Duodenal mucosa (tissue), 2 donors: ENCODE data around the gene PITPNM2.
A peak's percentile ranks its signal among the peaks of the same experiment; 100 is the strongest.
"Not testable (repeated sequence)": the region's sequence is repeated elsewhere in the genome, so short reads cannot be mapped to it uniquely, and the experiment has no call there.

Experiments
- H3K27ac ChIP-seq: one replicate; pipeline ENCODE4 v1.7.0; 2013; ENCODE audit warnings: low read depth, low read length
- H3K27me3 ChIP-seq, 2 donors: one replicate each; pipeline ENCODE4 v1.7.0; 2013; ENCODE audit warnings: low read length in 2 of 2, control low read depth in 1 of 2; ENCODE audit not compliant: insufficient read depth in 2 of 2, control insufficient read depth in 1 of 2
- H3K36me3 ChIP-seq, 2 donors: one replicate each; pipeline ENCODE4 v1.7.0; 2013; ENCODE audit warnings: low read length in 2 of 2, control low read depth in 1 of 2; ENCODE audit not compliant: insufficient read depth in 2 of 2, control insufficient read depth in 1 of 2
- H3K4me1 ChIP-seq, 2 donors: one replicate each; pipeline ENCODE4 v1.7.0; 2013; ENCODE audit warnings: low read length in 2 of 2, control low read depth in 1 of 2; ENCODE audit not compliant: insufficient read depth in 2 of 2, control insufficient read depth in 1 of 2
- H3K4me3 ChIP-seq, 2 donors: one replicate each; pipeline ENCODE4 v1.7.0; 2013; ENCODE audit warnings: low read length in 2 of 2, low read depth in 1 of 2
- H3K9ac ChIP-seq, 2 donors: one replicate each; pipeline ENCODE4 v1.7.0; 2013; ENCODE audit warnings: low read length in 2 of 2, low read depth in 1 of 2
- H3K9me3 ChIP-seq, 2 donors: one replicate each; pipeline ENCODE4 v1.7.0; 2013; ENCODE audit warnings: low read length in 2 of 2, control low read depth in 1 of 2; ENCODE audit not compliant: control insufficient read depth in 1 of 2

PITPNM2 gene

GRCh38 chr12:123108682-123109066 lies 42.2 kb downstream of the PITPNM2 start:
- H3K9me3 ChIP-seq: no peaks in the 10 kb centered on the region
- no peak overlapping the region for H3K27ac ChIP-seq
- H3K4me3 ChIP-seq: no peak overlapping the region
- peaks cover 14 to 18% of the 10 kb centered on the region in 2 donors for H3K4me1 ChIP-seq
- H3K36me3 ChIP-seq: peaks cover 3 to 15% of the 10 kb centered on the region in 2 donors
- H3K9ac ChIP-seq: no peak overlapping the region
- no peaks in the 10 kb centered on the region for H3K27me3 ChIP-seq

GRCh38 chr12:123107926-123108681 lies 42.8 kb downstream of the PITPNM2 start:
- no peak overlapping the region for H3K4me3 ChIP-seq
- no peaks in the 10 kb centered on the region for H3K9me3 ChIP-seq
- peaks cover 14 to 18% of the 10 kb centered on the region in 2 donors for H3K4me1 ChIP-seq
- no peak overlapping the region for H3K9ac ChIP-seq
- H3K27me3 ChIP-seq: no peaks in the 10 kb centered on the region
- H3K27ac ChIP-seq: no peak overlapping the region
- H3K36me3 ChIP-seq: peaks cover 3 to 15% of the 10 kb centered on the region in 2 donors

GRCh38 chr12:123106640-123107359 lies 44.1 kb downstream of the PITPNM2 start:
- Histone ChIP-seq H3K36me3 (peaks cover 3 to 15% of the 10 kb centered on the region in 2 donors), H3K27ac (no peak overlapping the region), H3K4me3 (no peak overlapping the region), H3K27me3 (no peaks in the 10 kb centered on the region), H3K9ac (peak overlapping the region in 1 of 2 donors; percentile 15), H3K4me1 (peaks cover 14 to 15% of the 10 kb centered on the region in 2 donors), H3K9me3 (no peaks in the 10 kb centered on the region)

- peaks cover 14 to 15% of the 10 kb centered on the region in 2 donors for H3K4me1 ChIP-seq
These were observed 45.6 kb downstream of the PITPNM2 start for GRCh38 chr12:123105211-123105826.

GRCh38 chr12:123104809-123105208 lies 46.1 kb downstream of the PITPNM2 start:
- H3K4me3 ChIP-seq: no peak overlapping the region

More at GRCh38 chr12:123105211-123105826, 45.6 kb downstream of the PITPNM2 start:
- no peak overlapping the region for H3K27ac ChIP-seq
- peaks cover 3 to 15% of the 10 kb centered on the region in 2 donors for H3K36me3 ChIP-seq
- H3K9ac ChIP-seq: no peak overlapping the region
- no peaks in the 10 kb centered on the region for H3K27me3 ChIP-seq
- H3K4me3 ChIP-seq: no peak overlapping the region
- H3K9me3 ChIP-seq: no peaks in the 10 kb centered on the region

GRCh38 chr12:123104094-123104493 lies 46.8 kb downstream of the PITPNM2 start:
- Histone ChIP-seq H3K36me3 (peaks cover 3 to 15% of the 10 kb centered on the region in 2 donors), H3K4me1 (peaks cover 14 to 15% of the 10 kb centered on the region in 2 donors)
- not testable (repeated sequence) for H3K9me3 ChIP-seq, H3K27ac ChIP-seq, H3K27me3 ChIP-seq, H3K4me3 ChIP-seq, H3K9ac ChIP-seq

More at GRCh38 chr12:123104809-123105208, 46.1 kb downstream of the PITPNM2 start:
- H3K27me3 ChIP-seq: no peaks in the 10 kb centered on the region
- no peaks in the 10 kb centered on the region for H3K9me3 ChIP-seq
- H3K27ac ChIP-seq: no peak overlapping the region
- peaks cover 14 to 15% of the 10 kb centered on the region in 2 donors for H3K4me1 ChIP-seq
- peaks cover 3 to 15% of the 10 kb centered on the region in 2 donors for H3K36me3 ChIP-seq
- no peak overlapping the region for H3K9ac ChIP-seq

GRCh38 chr12:123102781-123103503 lies 47.9 kb downstream of the PITPNM2 start:
- H3K4me3 ChIP-seq: no peak overlapping the region
- H3K4me1 ChIP-seq: peaks cover 15 to 16% of the 10 kb centered on the region in 2 donors
- no peak overlapping the region for H3K9ac ChIP-seq
- H3K27me3 ChIP-seq: no peaks in the 10 kb centered on the region
- no peak overlapping the region for H3K27ac ChIP-seq
- H3K36me3 ChIP-seq: peaks cover 0 to 6% of the 10 kb centered on the region in 2 donors
- no peaks in the 10 kb centered on the region for H3K9me3 ChIP-seq

GRCh38 chr12:123102366-123102765 lies 48.5 kb downstream of the PITPNM2 start:
- no peaks in the 10 kb centered on the region for H3K27me3 ChIP-seq
- no peak overlapping the region for H3K4me3 ChIP-seq
- peaks cover 11 to 19% of the 10 kb centered on the region in 2 donors for H3K4me1 ChIP-seq
- H3K27ac ChIP-seq: no peak overlapping the region
- no peaks in the 10 kb centered on the region for H3K9me3 ChIP-seq
- H3K9ac ChIP-seq: no peak overlapping the region
- peaks cover 0 to 3% of the 10 kb centered on the region in 2 donors for H3K36me3 ChIP-seq

GRCh38 chr12:123101526-123101925 lies 49.4 kb downstream of the PITPNM2 start:
- H3K4me1 ChIP-seq: peaks cover 2 to 12% of the 10 kb centered on the region in 2 donors
- H3K36me3 ChIP-seq: peaks cover 0 to 3% of the 10 kb centered on the region in 2 donors
- H3K27ac ChIP-seq: no peak overlapping the region
- H3K9ac ChIP-seq: no peak overlapping the region
- no peaks in the 10 kb centered on the region for H3K9me3 ChIP-seq
- H3K4me3 ChIP-seq: no peak overlapping the region
- no peaks in the 10 kb centered on the region for H3K27me3 ChIP-seq
